VCaP (cell line): ENCODE measurements around the gene PRKAR2B.
"Not testable (repeated sequence)": the region's sequence is repeated elsewhere in the genome, so short reads cannot be mapped to it uniquely, and the experiment has no call there.

Source experiments
- H3K27ac ChIP-seq: fragments of 450-650 bp; 2 replicates; pipeline ENCODE4 v1.5.1; 2017
- TF ChIP-seq, protein P1 (sequence below): fragments of 450-650 bp; conservative IDR thresholded peaks from 2 replicates; pipeline ENCODE4 v1.5.1; 2017; ENCODE audit warnings: mild to moderate bottlenecking, moderate library complexity

The PRKAR2B gene

DNA sequence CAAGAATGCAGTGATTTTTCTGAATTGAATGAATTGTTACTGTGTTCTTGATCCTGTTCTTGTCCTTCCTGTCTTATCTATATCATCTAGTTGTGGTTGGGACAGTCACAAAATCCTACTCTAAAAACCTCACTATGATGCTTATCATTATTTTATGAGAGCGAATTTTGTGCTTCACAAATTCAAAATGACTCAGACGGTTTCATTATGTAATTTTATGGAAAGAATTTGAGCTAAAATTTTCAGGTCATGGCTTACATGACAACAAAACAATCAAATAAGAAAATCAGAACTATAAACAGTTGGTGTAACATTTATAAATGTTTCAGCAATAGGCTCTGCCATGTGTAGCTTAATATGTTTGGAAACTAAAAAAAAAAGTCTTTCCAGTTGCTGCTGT is 6.9 kb downstream of the PRKAR2B start:
- TF ChIP-seq, protein P1, sequence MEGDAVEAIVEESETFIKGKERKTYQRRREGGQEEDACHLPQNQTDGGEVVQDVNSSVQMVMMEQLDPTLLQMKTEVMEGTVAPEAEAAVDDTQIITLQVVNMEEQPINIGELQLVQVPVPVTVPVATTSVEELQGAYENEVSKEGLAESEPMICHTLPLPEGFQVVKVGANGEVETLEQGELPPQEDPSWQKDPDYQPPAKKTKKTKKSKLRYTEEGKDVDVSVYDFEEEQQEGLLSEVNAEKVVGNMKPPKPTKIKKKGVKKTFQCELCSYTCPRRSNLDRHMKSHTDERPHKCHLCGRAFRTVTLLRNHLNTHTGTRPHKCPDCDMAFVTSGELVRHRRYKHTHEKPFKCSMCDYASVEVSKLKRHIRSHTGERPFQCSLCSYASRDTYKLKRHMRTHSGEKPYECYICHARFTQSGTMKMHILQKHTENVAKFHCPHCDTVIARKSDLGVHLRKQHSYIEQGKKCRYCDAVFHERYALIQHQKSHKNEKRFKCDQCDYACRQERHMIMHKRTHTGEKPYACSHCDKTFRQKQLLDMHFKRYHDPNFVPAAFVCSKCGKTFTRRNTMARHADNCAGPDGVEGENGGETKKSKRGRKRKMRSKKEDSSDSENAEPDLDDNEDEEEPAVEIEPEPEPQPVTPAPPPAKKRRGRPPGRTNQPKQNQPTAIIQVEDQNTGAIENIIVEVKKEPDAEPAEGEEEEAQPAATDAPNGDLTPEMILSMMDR, result no peak

DNA sequence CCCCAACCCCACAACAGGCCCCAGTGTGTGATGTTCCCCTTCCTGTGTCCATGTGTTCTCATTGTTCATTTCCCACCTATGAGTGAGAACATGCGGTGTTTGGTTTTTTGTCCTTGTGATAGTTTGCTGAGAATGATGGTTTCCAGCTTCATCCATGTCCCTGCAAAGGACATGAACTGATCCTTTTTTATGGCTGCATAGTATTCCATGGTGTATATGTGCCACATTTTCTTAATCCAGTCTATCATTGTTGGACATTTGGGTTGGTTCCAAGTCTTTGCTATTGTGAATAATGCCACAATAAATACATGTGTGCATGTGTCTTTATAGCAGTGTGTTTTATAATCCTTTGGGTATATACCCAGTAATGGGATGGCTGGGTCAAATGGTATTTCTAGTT is 10.5 kb downstream of the PRKAR2B start:
- H3K27ac ChIP-seq, result not testable (repeated sequence)

More for the DNA sequence above, 6.9 kb downstream of the PRKAR2B start:
- peak overlapping the region; percentile 69 for H3K27ac ChIP-seq

DNA sequence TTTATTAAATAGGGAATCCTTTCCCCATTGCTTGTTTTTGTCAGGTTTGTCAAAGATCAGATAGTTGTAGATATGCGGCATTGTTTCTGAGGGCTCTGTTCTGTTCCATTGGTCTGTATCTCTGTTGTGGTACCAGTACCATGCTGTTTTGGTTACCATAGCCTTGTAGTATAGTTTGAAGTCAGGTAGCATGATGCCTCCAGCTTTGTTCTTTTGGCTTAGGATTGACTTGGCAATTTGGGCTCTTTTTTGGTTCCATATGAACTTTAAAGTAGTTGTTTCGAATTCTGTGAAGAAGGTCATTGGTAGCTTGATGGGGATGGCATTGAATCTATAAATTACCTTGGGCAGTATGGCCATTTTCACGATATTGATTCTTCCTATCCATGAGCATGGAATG is 11.6 kb downstream of the PRKAR2B start:
- not testable (repeated sequence) for H3K27ac ChIP-seq

DNA sequence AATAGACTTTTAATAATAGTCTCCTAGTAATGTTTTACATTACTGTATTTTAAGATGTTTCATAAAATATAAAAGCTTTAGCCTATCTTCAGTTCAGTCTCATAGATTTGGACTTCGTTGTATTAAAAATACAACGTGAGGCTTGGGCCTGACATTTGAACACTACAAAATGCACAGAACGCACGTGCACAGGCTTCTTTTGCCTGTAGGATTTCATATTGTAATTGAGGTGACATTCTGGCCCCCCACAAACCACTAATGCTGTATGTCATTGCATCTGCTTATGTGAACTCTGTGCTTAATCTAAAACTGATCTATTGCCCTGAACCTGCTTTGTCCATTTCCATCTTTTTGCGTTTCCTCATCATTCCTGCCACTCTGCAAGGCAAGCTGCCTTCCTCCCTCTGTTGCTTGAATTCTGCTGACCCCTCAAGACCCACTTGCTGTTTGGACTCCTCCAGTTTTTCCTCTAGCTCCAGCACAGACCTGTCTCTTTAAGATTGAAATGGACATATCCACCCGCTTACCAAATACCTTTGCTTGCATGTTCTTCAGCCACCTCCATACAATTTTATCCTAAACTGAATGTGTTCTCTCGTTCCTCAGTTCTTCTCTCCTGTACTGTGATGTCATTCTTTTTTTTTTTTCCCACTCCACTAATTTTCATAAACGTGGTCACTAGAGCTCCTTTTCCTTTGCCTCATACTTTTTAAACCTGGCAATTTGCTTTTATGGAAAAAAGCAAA is 12.4 kb downstream of the PRKAR2B start:
- H3K27ac ChIP-seq, result no peak overlapping the region

DNA sequence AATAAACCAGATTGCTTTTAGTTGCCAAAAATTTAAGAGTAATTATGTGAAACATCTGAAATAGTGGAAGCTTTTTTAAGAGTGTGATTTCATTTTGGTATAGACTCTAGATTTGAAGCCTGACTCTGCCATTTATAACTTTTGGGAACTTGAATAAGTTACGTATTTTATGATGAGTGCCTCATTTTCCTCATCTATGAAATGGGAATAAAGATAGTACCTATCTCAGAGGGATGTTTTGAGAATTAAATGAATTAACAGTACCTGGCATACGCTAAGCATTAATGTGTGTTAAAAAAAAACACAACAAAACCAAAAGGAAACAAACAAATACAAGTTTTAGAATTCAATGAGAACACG is 12.9 kb downstream of the PRKAR2B start:
- no peak overlapping the region for H3K27ac ChIP-seq
- TF ChIP-seq, protein P1, result no peak

More for the DNA sequence above, 12.4 kb downstream of the PRKAR2B start:
- TF ChIP-seq, protein P1, result no peak

DNA sequence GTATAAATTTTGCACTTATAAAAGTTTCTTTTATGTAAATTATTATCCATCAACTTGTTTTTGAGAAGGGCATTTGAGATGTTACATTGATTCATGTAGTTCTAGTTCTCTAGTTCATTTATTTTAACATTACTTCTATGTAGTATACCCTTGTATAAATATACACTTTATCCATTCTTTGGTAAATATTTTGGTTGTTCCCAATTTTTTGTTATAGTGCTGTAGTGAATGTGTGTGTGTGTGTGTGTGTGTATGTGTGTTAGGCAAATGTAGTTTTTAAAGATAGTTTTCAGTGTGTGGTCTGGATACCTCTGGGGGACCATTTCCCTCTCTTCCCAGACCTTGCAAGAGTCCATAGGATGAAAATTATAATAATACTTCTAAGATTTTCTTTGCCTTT is 15.0 kb downstream of the PRKAR2B start:
- TF ChIP-seq, protein P1, result no peak
- H3K27ac ChIP-seq, result no peak overlapping the region

DNA sequence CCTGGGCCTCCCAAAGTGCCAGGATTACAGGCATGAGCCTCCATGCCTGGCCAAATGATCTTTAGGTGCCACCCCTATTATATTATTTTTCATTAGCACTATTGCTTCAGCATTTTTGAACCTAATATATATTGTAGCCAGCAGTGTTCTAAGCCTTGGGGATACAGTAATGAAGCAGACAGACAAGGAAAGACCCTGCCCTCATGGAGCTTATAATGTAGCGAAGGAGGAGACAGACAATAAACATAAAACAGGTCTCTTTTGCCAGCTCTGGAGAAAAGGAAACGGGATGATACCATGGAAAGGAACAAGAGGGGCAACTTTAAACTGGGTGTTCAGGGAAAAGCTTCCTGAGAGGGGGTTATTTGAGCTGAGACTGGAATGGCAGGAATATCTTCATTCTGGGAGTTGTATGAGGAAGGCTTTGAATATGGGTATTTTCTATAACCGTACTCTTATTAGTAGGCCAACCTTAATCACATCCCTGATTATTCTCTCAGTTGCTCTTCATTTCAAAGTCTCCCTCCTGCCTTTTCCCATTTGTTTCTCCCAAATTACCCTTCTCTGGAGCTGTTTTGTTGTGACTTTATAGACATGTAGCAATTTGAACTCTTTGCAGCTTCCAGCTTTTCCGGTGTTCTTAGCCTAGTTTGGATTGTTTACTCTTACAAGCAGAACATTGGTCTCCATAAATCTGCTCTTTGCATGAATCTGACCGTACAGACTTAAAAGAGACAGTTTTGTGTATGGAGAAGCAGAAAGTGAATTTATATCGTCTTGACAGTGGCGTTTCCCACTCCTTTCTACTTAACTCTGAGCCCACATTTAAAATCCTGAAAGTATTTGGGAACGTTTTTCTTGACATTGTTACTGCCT is 19.0 kb downstream of the PRKAR2B start:
- TF ChIP-seq, protein P1, result no peak
- peak overlapping the region; percentile 81 for H3K27ac ChIP-seq

DNA sequence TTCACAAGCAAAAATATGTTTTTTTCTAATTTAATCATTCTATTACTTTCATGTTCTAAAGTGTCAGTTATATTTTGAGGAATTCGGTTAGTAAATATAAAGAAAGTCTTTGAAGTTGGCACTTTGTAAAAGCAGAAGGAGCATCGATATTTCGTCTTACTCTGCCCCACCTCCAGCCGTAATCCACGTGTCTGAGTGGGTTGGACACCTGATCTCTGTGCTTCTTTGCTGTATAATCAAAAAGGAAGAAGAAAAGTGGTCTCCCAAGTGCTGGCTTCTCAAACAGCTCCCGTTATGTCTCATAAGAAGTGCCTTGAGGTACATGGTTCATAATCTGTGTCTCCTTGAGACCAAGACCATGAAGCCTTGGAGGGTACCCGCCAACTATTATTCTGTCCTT is 19.8 kb downstream of the PRKAR2B start:
- H3K27ac ChIP-seq, result peak overlapping the region; percentile 81
- TF ChIP-seq, protein P1, result no peak
